ES-I3 (cell line): ENCODE data around the gene SLC23A2.

Experiments
- H3K36me3 ChIP-seq: 2 replicates; pipeline ENCODE4 v1.6.1; 2013; ENCODE audit warnings: mild to moderate bottlenecking, low read length, control low read depth, moderate library complexity; ENCODE audit not compliant: insufficient read depth
- H3K4me1 ChIP-seq: 2 replicates; pipeline ENCODE4 v1.6.1; 2013; ENCODE audit warnings: mild to moderate bottlenecking, control low read depth, low read length; ENCODE audit not compliant: insufficient read depth
- H3K9ac ChIP-seq: 2 replicates; pipeline ENCODE4 v1.6.1; 2013; ENCODE audit warnings: low read depth, mild to moderate bottlenecking, low read length, moderate library complexity
- H3K9me3 ChIP-seq: 2 replicates; pipeline ENCODE4 v1.6.1; 2013; ENCODE audit warnings: mild to moderate bottlenecking, low read length, moderate library complexity; ENCODE audit not compliant: control insufficient read depth, insufficient read depth

SLC23A2 gene

DNA sequence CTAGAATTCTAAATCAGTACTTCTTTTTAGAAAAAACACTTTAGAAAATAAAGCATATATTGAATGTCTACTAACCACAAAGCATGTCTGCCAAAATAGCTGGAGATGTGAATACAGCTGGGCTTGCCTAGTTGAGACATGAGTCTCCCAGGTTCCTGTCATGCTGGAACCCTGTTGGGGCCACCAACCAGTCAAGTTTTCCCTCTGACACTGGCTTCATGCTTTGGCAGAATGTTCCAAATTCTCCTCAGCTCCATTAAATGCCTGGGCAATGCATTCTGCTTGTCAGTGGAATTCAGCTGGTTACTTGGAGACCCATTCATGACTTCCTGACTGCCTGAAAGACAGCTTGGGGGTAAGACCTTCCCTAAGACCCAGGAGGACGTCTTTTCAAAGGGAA is 192.4 kb downstream of the SLC23A2 start:
- Histone ChIP-seq H3K9ac (no peak overlapping the region), H3K4me1 (peaks cover 5% of the 10 kb centered on the region; the same call in 1 of the 2 replicates), H3K9me3 (no peaks in the 10 kb centered on the region), H3K36me3 (no peaks in the 10 kb centered on the region)

DNA sequence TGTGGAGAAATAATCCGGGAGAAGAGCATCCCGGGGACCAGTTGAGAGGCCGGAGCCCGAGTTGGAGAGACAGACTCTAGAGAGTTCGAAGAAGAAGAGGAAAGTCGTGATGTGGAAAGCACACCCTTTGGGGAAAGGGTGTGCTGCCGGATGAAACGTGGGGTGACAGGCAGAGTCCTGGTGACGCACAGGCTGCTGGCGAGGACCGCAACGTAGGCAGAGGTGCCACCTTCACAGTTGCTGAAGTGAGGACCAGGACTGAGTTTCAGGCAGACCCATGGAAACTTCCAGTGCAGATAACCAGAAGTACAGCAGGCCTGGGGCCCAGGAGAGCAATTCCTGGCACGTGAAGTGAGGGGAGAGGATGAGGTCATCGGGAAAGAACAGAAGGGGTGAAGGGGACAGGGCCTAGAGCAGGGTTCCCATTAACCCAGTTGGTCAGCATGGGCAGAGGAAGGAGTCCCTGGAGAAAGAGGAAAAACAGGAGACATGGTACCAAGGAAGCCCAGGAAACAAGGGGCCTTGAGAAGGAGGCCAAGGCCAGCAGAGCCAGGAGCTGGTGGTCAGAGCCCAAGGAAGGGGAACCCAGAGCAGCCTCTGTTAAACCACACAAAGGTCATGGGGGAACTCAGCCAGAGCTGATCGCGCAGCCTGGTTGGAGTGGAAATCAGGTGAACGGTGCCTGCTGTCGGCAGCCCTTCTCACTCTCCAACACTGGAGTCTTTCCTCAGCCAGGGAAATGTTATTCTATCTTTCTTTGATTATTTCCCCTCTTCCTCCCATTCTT is 195.5 kb downstream of the SLC23A2 start:
- no peaks in the 10 kb centered on the region for H3K36me3 ChIP-seq

GRCh38 chr20:4802527-4802926 is 198.8 kb downstream of the SLC23A2 start:
- H3K9ac ChIP-seq: no peak overlapping the region
- H3K4me1 ChIP-seq: no peaks in the 10 kb centered on the region
- no peaks in the 10 kb centered on the region; the same call in 1 of the 2 replicates for H3K9me3 ChIP-seq
- no peaks in the 10 kb centered on the region; the same call in 1 of the 2 replicates for H3K36me3 ChIP-seq

More for the DNA sequence above, 195.5 kb downstream of the SLC23A2 start:
- Histone ChIP-seq H3K9me3 (no peaks in the 10 kb centered on the region), H3K9ac (no peak overlapping the region), H3K4me1 (peaks cover 4% of the 10 kb centered on the region; the same call in 1 of the 2 replicates)
